GM12878 (cell line): ENCODE measurements around the gene ADGRG7. TPM values are rescaled to one million over a fixed set of nuclear protein-coding genes. Genes with fewer than 3 reads are reported as not detected.
"Not testable (repeated sequence)": the region's sequence is repeated elsewhere in the genome, so short reads cannot be mapped to it uniquely, and the experiment has no call there.

Experiments used
- ATAC-seq: fragments of 200-7000 bp; cut with Tn5 transposase; 3 replicates; pipeline ENCODE4 v1.9.1; 2020; ENCODE audit warnings: mild to moderate bottlenecking, moderate library complexity
- BruUV-seq: library from RNA; stranded (reverse); fragments of 400-500 nt; replicated peaks from 2 replicates; lab custom pipeline; 2021; lab: Mats Ljungman, UMichigan
- CTCF ChIA-PET: fragments of 300-600 bp; sonication (Branson Sonifier 250); formaldehyde crosslinking; extraction: SDS; loops from one replicate; lab custom pipeline; 2021; ENCODE audit warnings: inconsistent platforms; lab: Yijun Ruan, JAX
- POLR2A ChIA-PET: fragments of 350-600 bp; formaldehyde crosslinking; extraction: SDS; loops from one replicate; lab custom pipeline; 2021; ENCODE audit warnings: inconsistent platforms; lab: Charles Lee
- RAD21 ChIA-PET: fragments of 300-600 bp; sonication (Branson Sonifier 250); formaldehyde crosslinking; loops from one replicate; lab custom pipeline; 2023; ENCODE audit warnings: antibody characterized with exemption; ENCODE audit not compliant: unreplicated experiment; lab: Charles Lee
- SMC1A ChIA-PET: fragments of 300-600 bp; sonication (Branson Sonifier 250); formaldehyde crosslinking; loops from one replicate; lab custom pipeline; 2023; ENCODE audit not compliant: unreplicated experiment, uncharacterized antibody; lab: Charles Lee
- DNase-seq: peaks from one replicate; pipeline ENCODE4 v3.0.0-alpha.2; 2011; ENCODE audit warnings: low read depth, low spot score
- FAIRE-seq: peaks from 3 replicates; lab custom pipeline; 2011; peaks lifted over from hg19 to GRCh38; lab: Jason Lieb, UNC
- H2AFZ ChIP-seq: 2 replicates; pipeline ENCODE4 v1.6.0; 2011; ENCODE audit warnings: low read depth, low read length, control low read depth; ENCODE audit not compliant: control insufficient read depth
- H3K27ac ChIP-seq: 2 replicates; pipeline ENCODE4 v1.5.1; 2011; ENCODE audit warnings: control low read depth; ENCODE audit not compliant: control insufficient read depth, insufficient read depth
- H3K27me3 ChIP-seq, 2 experiments: replicated peaks in 1 of 2; 2 replicates each; pipeline versions ENCODE4 v1.6.0 to v1.6.1; 2011; ENCODE audit warnings: low read length in 1 of 2; ENCODE audit not compliant: control insufficient read depth in 2 of 2, insufficient read depth in 2 of 2
- H3K36me3 ChIP-seq, 2 experiments: 2 replicates each; pipeline ENCODE4 v1.5.1; 2011; ENCODE audit warnings: low read length in 1 of 2; ENCODE audit not compliant: control insufficient read depth in 2 of 2, insufficient read depth in 2 of 2
- H3K4me1 ChIP-seq: 2 replicates; pipeline ENCODE4 v1.6.1; 2011; ENCODE audit warnings: mild to moderate bottlenecking, low read length, moderate library complexity, mixed read lengths; ENCODE audit not compliant: control insufficient read depth, insufficient read depth
- H3K4me2 ChIP-seq: 2 replicates; pipeline ENCODE4 v1.6.0; 2011; ENCODE audit warnings: control low read depth; ENCODE audit not compliant: control insufficient read depth, insufficient read depth
- H3K4me3 ChIP-seq: fragments of 200-600 bp; sonication (generic); 2 replicates; pipeline ENCODE4 v1.5.1; 2016
- H3K79me2 ChIP-seq: 2 replicates; pipeline ENCODE4 v1.6.0; 2011; ENCODE audit warnings: low read length; ENCODE audit not compliant: control insufficient read depth, insufficient read depth
- H3K9ac ChIP-seq: 2 replicates; pipeline ENCODE4 v1.8.0; 2011; ENCODE audit warnings: low read length, control low read depth, mixed read lengths; ENCODE audit not compliant: control insufficient read depth, insufficient read depth
- H3K9me3 ChIP-seq: replicated peaks from 3 replicates; pipeline ENCODE4 v1.5.1; 2011; ENCODE audit warnings: mild to moderate bottlenecking, low read length; ENCODE audit not compliant: control insufficient read depth, insufficient read depth
- H4K20me1 ChIP-seq: 2 replicates; pipeline ENCODE4 v1.6.0; 2011; ENCODE audit not compliant: control insufficient read depth, insufficient read depth
- BHLHE40 ChIP-seq, 2 experiments: fragments of 450-650 bp in 1 of 2; IDR thresholded peaks; 2 replicates each; pipeline ENCODE4 v1.6.1; 2011 to 2017; ENCODE audit warnings: low read depth in 2 of 2, borderline replicate concordance in 1 of 2, improper control_type of control experiment in 1 of 2, low read length in 1 of 2, mild to moderate bottlenecking in 1 of 2
- CEBPB ChIP-seq, 2 experiments: fragments of 150-350 bp in 1 of 2; IDR thresholded peaks; 2 replicates each; pipeline ENCODE4 v1.6.1; 2012 to 2014; ENCODE audit warnings: low read depth in 2 of 2, low read length in 2 of 2, borderline replicate concordance in 1 of 2, inconsistent platforms in 1 of 2
- CREM ChIP-seq: IDR thresholded peaks from 2 replicates; pipeline ENCODE4 v1.6.1; 2014; ENCODE audit warnings: antibody characterized with exemption, low read depth
- PML ChIP-seq: IDR thresholded peaks from 2 replicates; pipeline ENCODE4 v1.6.1; 2012; ENCODE audit warnings: low read length, inconsistent platforms
- RAD51 ChIP-seq: fragments of 450-650 bp; IDR thresholded peaks from 2 replicates; pipeline ENCODE4 v1.6.1; 2016; ENCODE audit warnings: moderate library complexity, mild to moderate bottlenecking, inconsistent platforms
- RFX5 ChIP-seq: IDR thresholded peaks from 2 replicates; pipeline ENCODE4 v1.6.1; 2011; ENCODE audit warnings: low read depth, low read length, improper control_type of control experiment
- WGBS: methylation state at CpG from one replicate; pipeline ENCODE4 v1.1.6; 2016; ENCODE audit warnings: low lambda C conversion rate; ENCODE audit not compliant: insufficient replicate concordance, insufficient coverage; ENCODE audit errors: missing lambda C conversion rate; 5-methylcytosine and 5-hydroxymethylcytosine counted together
- in situ Hi-C: fragments of 300-500 bp; cut with MboI; formaldehyde crosslinking; loops from 9 replicates; pipeline ENCODE4 v1.14.3; 2018; ENCODE audit warnings: mixed read lengths
- intact Hi-C: fragments of 100-400 bp; cut with micrococcal nuclease; formaldehyde crosslinking; loops from one replicate; pipeline ENCODE4 v1.14.2; 2022; ENCODE audit not compliant: unreplicated experiment
- polyA plus RNA-seq, 11 experiments: library from polyadenylated mRNA; depleted of rRNA in 4 of 11; unstranded in 6 of 11; stranded (reverse) in 5 of 11; fragments of >200 nt; fragmentation: Nextera tagmentation in 4 of 11; fragmentation: Illumina TruSeq in 1 of 11; extraction: Ambion mirVana in 4 of 11; extraction: Trizol in 1 of 11; gene quantifications; 1 replicate in 1 of 11; 2 replicates in 10 of 11; pipeline versions ENCODE4 v1.2.1 to v1.2.3, GENCODE V29; 2011 to 2016; ENCODE audit warnings: inconsistent platforms in 2 of 11, missing spikeins in 2 of 11, low read depth in 1 of 11
- total RNA-seq, 4 experiments: library from RNA; depleted of rRNA in 3 of 4; stranded (reverse); fragments of >200 nt in 3 of 4; fragmentation: Illumina TruSeq in 1 of 4; extraction: Trizol in 1 of 4; gene quantifications; 2 replicates each; pipeline versions ENCODE4 v1.2.1 to v1.2.3, GENCODE V29; 2013 to 2021

ADGRG7 gene
- total and polyA plus RNA-seq, 10 of the 15 experiments (the other 5 are each of a cell fraction or from before 2014, with no cell fraction given) = 0.02 to 0.21 (median 0.14) TPM; not detected in 7

DNA sequence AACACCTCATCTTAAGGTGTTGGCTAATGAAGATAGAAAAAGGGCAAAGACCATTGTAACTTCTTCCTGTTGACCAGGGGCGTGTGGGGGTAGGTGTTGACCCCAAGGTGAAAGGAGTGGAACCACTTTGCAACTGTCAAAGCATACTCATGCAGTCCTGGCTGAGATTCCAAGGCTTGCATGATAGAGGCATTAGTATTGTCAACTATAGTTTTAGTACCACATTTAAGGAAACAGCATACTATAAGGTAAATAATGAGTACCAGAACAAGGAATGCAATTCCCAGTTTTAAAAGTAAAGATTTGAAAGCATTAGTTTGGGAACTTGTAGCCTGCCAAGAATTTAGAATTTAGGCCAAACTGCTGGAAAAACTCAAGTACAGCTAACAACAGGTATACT is 27.8 kb upstream of the ADGRG7 start:
- in situ Hi-C loops (no loop called here), intact Hi-C loops (no loop called here)
- Histone ChIP-seq H4K20me1 (no peaks in the 10 kb centered on the region), H3K4me2 (no peak overlapping the region), H3K79me2 (no peaks in the 10 kb centered on the region), H3K9ac (no peak overlapping the region), H3K9me3 (no peaks in the 10 kb centered on the region; the same call in 1 of the 3 replicates), H3K4me3 (no peak overlapping the region), H3K27me3 (no peaks in the 10 kb centered on the region), H3K27ac (no peak overlapping the region), H2AFZ (no peak overlapping the region), H3K36me3 (no peaks in the 10 kb centered on the region), H3K4me1 (no peaks in the 10 kb centered on the region)
- TF ChIP-seq CREM (no peak), RFX5 (no peak), CEBPB (IDR thresholded peaks at IDR 0.05; ENCODE audit: borderline replicate concordance in 1 of 2, low read depth in 2 of 2, low read length in 2 of 2) (no peak), PML (no peak)
- no peak for ATAC-seq
- 0% methylated on average over 1 of the region's 1 CpG for WGBS
- FAIRE-seq = no peak
- ChIA-PET SMC1A (interaction anchor here (1.0 to 2.4 kb wide), 4 partner anchors 8 to 215 kb away, joined by 4 to 6 read pairs (median 4); no protein-coding TSS in a partner anchor), RAD21 (interaction anchor here (1.6 kb wide), 1 partner anchor 119 kb away, joined by 5 read pairs; no protein-coding TSS in a partner anchor), CTCF (interaction anchor here (0.6 to 15.4 kb wide), 3 partner anchors 117 to 976 kb away, joined by 3 to 462 read pairs (median 3); no protein-coding TSS in a partner anchor), POLR2A (no interaction called here)
- DNase-seq = no peak
- BruUV-seq = no TSS peak

DNA sequence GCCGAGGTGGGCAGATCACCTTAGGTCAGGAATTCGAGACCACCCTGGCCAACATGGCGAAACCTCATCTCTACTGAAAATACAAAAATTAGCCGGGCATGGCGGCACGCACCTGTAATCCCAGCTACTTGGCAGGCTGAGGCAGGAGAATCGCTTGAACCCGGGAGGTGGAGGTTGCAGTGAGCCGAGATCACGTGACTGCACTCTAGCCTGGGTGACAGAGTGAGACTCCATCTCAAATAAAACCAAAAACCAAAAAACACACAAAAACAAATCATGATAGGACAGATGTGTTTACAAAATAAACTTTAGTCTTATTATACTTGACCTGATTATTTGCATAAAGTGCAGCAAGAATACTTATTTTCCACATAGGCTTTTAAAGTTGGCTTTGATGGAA is 27.2 kb upstream of the ADGRG7 start:
- H3K9me3 ChIP-seq, H3K4me2 ChIP-seq, in situ Hi-C loops, H3K27ac ChIP-seq, H3K9ac ChIP-seq, H3K27me3 ChIP-seq, DNase-seq, H3K4me1 ChIP-seq, BruUV-seq, RAD21 ChIA-PET, H3K36me3 ChIP-seq, H2AFZ ChIP-seq, H4K20me1 ChIP-seq, intact Hi-C loops, ATAC-seq, POLR2A ChIA-PET, FAIRE-seq, H3K4me3 ChIP-seq, H3K79me2 ChIP-seq: not testable (repeated sequence)
- ChIA-PET SMC1A (interaction anchor here (2.0 to 2.4 kb wide), 3 partner anchors 12 to 214 kb away, joined by 4 to 14 read pairs (median 6); no protein-coding TSS in a partner anchor), CTCF (interaction anchor here (15.4 kb wide), 1 partner anchor 118 kb away, joined by 462 read pairs; no protein-coding TSS in a partner anchor)
- WGBS = 65% methylated on average over 10 of the region's 10 CpGs
- TF ChIP-seq RAD51 (peak; percentile 38; the same call in 1 of the 2 replicates), BHLHE40 (IDR thresholded peaks at IDR 0.05; ENCODE audit: borderline replicate concordance in 1 of 2, low read depth in 2 of 2, low read length in 1 of 2) (0 out of 4 replicates have a peak, but pooled peaks of 1 of the 2 experiments have one; percentile 5)
